OCI-LY3 (cell line): Measurements from ENCODE around the gene LHX1.

ENCODE experiments used
- H2AFZ ChIP-seq: fragments of 200-600, 300-600 bp; shearing (Covaris generic); 2 replicates; pipeline ENCODE4 v1.6.0; 2014; ENCODE audit warnings: antibody characterized with exemption, low read depth, low read length
- H3K27ac ChIP-seq: fragments of 200-600, 300-600 bp; sonication (generic); 2 replicates; pipeline ENCODE4 v1.5.1; 2014; ENCODE audit warnings: mild to moderate bottlenecking, low read length, moderate library complexity, mixed read lengths
- H3K27me3 ChIP-seq: fragments of 200-600, 300-600 bp; sonication (generic); 2 replicates; pipeline ENCODE4 v1.6.1; 2014; ENCODE audit warnings: low read depth, low read length, mixed read lengths
- H3K36me3 ChIP-seq: fragments of 200-600, 300-600 bp; sonication (generic); replicated peaks from 2 replicates; pipeline ENCODE3; 2014; ENCODE audit warnings: low read depth, low read length, mixed read lengths
- H3K4me1 ChIP-seq: fragments of 300-600, 200-600 bp; sonication (generic); 2 replicates; pipeline ENCODE4 v1.6.1; 2014; ENCODE audit warnings: low read length, mixed read lengths
- H3K4me2 ChIP-seq: fragments of 200-600, 300-600 bp; sonication (generic); 2 replicates; pipeline ENCODE4 v1.6.1; 2014; ENCODE audit warnings: low read length, mixed read lengths
- H3K4me3 ChIP-seq: fragments of 300-600, 200-600 bp; sonication (generic); 2 replicates; pipeline ENCODE4 v1.5.1; 2014; ENCODE audit warnings: antibody characterized with exemption, mild to moderate bottlenecking, low read length, moderate library complexity
- H3K79me2 ChIP-seq: fragments of 300-600, 200-600 bp; shearing (Covaris generic); 2 replicates; pipeline ENCODE4 v1.6.1; 2014; ENCODE audit warnings: mild to moderate bottlenecking, low read length, mixed read lengths
- H3K9ac ChIP-seq: fragments of 300-600, 200-600 bp; shearing (Covaris generic); 2 replicates; pipeline ENCODE4 v1.6.0; 2014; ENCODE audit warnings: mild to moderate bottlenecking, low read length, moderate library complexity
- H3K9me3 ChIP-seq: fragments of 200-600, 300-600 bp; shearing (Covaris generic); 2 replicates; pipeline ENCODE4 v1.6.1; 2014; ENCODE audit warnings: low read length, mixed read lengths; ENCODE audit not compliant: insufficient read depth
- H4K20me1 ChIP-seq: fragments of 200-600, 300-600 bp; sonication (generic); 2 replicates; pipeline ENCODE4 v1.6.1; 2016; ENCODE audit warnings: low read length, mixed read lengths; ENCODE audit not compliant: insufficient read depth
- EZH2phosphoT487 ChIP-seq: fragments of 200-600 bp; shearing (Covaris generic); IDR thresholded peaks from 2 replicates; pipeline ENCODE4 v1.6.1; 2018; ENCODE audit warnings: antibody characterized with exemption, mixed run types, low read depth
- TF ChIP-seq, protein P1 (sequence below): fragments of 200-600, 300-600 bp; sonication (generic); IDR thresholded peaks from 2 replicates; pipeline ENCODE4 v1.5.1; 2014; ENCODE audit warnings: antibody characterized with exemption, low read length, low read depth

The LHX1 gene

DNA sequence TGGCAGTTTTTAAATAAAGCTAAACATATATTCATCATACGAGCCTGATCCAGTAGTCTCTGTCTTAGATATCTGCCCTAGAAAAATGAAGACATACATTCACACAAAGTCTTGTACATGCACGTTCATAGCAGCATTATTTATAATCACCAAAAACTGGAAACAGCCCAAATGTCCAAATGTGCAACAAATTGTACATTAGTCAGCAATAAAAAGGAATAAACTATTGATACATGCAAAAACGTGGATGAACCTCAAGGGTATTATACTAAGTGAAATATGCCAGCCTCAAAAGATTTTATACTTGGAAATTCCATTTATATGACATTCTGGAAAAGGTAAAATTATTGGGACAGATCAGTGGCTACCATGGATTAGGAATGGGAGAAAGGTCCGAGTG, 34.2 kb downstream of the LHX1 start:
- H3K27ac ChIP-seq = no peak overlapping the region
- peaks cover 88% of the 10 kb centered on the region for H3K79me2 ChIP-seq
- H3K4me2 ChIP-seq = no peak overlapping the region
- H4K20me1 ChIP-seq = peaks cover 17% of the 10 kb centered on the region
- no peak overlapping the region for H3K4me3 ChIP-seq
- H3K27me3 ChIP-seq = no peaks in the 10 kb centered on the region
- no peaks in the 10 kb centered on the region for H3K9me3 ChIP-seq
- H2AFZ ChIP-seq = no peak overlapping the region
- peaks cover 34% of the 10 kb centered on the region for H3K36me3 ChIP-seq
- H3K4me1 ChIP-seq = no peaks in the 10 kb centered on the region
- H3K9ac ChIP-seq = no peak overlapping the region
- no peak for TF ChIP-seq EZH2phosphoT487
- TF ChIP-seq, protein P1, sequence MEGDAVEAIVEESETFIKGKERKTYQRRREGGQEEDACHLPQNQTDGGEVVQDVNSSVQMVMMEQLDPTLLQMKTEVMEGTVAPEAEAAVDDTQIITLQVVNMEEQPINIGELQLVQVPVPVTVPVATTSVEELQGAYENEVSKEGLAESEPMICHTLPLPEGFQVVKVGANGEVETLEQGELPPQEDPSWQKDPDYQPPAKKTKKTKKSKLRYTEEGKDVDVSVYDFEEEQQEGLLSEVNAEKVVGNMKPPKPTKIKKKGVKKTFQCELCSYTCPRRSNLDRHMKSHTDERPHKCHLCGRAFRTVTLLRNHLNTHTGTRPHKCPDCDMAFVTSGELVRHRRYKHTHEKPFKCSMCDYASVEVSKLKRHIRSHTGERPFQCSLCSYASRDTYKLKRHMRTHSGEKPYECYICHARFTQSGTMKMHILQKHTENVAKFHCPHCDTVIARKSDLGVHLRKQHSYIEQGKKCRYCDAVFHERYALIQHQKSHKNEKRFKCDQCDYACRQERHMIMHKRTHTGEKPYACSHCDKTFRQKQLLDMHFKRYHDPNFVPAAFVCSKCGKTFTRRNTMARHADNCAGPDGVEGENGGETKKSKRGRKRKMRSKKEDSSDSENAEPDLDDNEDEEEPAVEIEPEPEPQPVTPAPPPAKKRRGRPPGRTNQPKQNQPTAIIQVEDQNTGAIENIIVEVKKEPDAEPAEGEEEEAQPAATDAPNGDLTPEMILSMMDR = no peak

DNA sequence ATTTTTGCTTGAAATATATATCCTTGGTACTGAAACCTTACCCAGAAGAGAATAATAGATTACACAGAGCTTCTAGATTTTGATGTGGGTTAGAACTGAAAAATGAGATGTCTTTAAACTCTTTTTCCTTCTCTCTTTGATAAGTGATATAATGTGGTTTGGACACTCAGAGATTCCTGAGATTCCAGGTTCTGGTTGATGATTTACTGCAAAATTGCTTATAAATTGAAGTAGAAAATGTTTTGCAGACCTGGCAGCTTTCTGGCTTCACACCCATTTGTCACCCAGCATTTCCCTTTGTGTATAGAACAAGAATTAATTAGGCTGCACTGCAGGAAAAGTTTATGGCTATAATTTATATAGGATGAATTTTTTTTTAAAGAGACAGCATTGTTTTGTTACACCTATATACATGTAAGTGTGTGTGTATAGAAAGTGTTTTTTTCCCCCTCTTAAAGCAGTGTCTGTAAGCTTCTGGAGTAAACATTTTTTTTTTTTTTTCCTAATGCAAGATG, 35.0 kb downstream of the LHX1 start:
- Histone ChIP-seq H2AFZ (no peak overlapping the region), H3K4me3 (no peak overlapping the region), H3K4me1 (no peaks in the 10 kb centered on the region), H3K27ac (no peak overlapping the region), H3K27me3 (no peaks in the 10 kb centered on the region), H3K9me3 (no peaks in the 10 kb centered on the region), H3K79me2 (peaks cover 88% of the 10 kb centered on the region), H3K36me3 (peaks cover 33% of the 10 kb centered on the region), H3K9ac (no peak overlapping the region), H3K4me2 (no peak overlapping the region), H4K20me1 (peaks cover 17% of the 10 kb centered on the region)
- no peak for TF ChIP-seq EZH2phosphoT487
- TF ChIP-seq, protein P1 = no peak

DNA sequence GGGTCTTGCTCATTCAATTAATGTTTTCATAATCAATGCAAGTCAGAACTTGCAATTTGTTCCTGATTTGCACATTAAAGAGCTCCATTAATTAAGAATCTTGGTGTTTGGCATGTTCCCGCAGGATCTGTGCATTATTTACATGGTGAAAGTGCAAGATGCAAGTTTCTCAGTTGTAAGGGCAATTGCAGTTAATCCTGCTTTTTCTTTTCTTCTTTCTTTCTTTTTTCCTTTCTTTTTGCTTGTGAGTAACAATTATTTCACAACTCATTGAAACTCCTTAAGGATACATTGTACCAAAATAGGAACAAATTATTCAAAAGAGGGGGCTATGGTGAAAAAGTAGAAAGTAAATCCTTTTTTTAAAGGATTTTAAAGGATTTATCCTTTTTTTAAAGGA, 35.6 kb downstream of the LHX1 start:
- no peaks in the 10 kb centered on the region for H3K4me1 ChIP-seq
- H2AFZ ChIP-seq = no peak overlapping the region
- no peak overlapping the region for H3K27ac ChIP-seq
- H3K27me3 ChIP-seq = no peaks in the 10 kb centered on the region
- no peak overlapping the region for H3K9ac ChIP-seq
- no peak overlapping the region for H3K4me3 ChIP-seq
- peaks cover 17% of the 10 kb centered on the region for H4K20me1 ChIP-seq
- H3K36me3 ChIP-seq = peaks cover 32% of the 10 kb centered on the region
- H3K4me2 ChIP-seq = no peak overlapping the region
- TF ChIP-seq EZH2phosphoT487 = no peak
- TF ChIP-seq, protein P1 = no peak
- peaks cover 85% of the 10 kb centered on the region for H3K79me2 ChIP-seq
- H3K9me3 ChIP-seq = no peaks in the 10 kb centered on the region

DNA sequence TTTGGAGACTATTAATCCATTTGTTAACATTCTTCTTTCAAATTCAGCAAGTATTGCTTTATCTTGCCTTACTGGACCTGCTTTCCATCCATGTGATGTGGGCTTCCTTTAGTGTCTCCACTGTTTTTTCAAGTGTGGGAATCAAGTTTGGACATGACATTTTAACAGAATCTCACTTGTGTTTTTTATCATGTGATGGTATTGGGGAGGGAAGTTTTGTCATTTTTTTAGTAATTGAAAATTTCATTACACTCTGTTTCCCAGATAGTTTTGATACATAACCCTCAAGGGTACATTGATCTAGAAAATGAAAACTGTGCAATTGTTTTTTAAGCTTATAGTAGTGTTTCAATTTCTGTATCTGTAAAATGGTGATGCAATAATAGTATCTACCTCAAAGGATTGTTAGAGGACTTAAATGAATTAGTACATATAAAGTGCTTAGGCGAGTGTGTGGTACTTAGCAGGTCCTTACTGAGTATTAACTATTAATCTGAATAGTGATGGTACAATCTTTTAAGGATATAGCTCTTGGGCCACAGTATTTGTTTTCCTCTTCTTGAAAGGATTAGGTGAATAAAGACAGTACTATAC, 38.7 kb downstream of the LHX1 start:
- no peak for TF ChIP-seq EZH2phosphoT487
- TF ChIP-seq, protein P1 = no peak
- H3K79me2 ChIP-seq = peaks cover 93% of the 10 kb centered on the region
- no peaks in the 10 kb centered on the region for H3K9me3 ChIP-seq
- H3K9ac ChIP-seq = no peak overlapping the region
- H3K27ac ChIP-seq = no peak overlapping the region
- H4K20me1 ChIP-seq = peaks cover 16% of the 10 kb centered on the region
- H3K4me3 ChIP-seq = no peak overlapping the region
- peaks cover 13% of the 10 kb centered on the region for H3K36me3 ChIP-seq
- H2AFZ ChIP-seq = no peak overlapping the region
- H3K4me2 ChIP-seq = no peak overlapping the region
- no peaks in the 10 kb centered on the region for H3K27me3 ChIP-seq
- no peaks in the 10 kb centered on the region for H3K4me1 ChIP-seq
